HCT116 (cell line): ENCODE measurements around the gene HORMAD1. TPM values are rescaled to one million over a fixed set of nuclear protein-coding genes. Genes with fewer than 3 reads are reported as not detected.

Source experiments
- ATAC-seq: fragments of 200-7000 bp; cut with Tn5 transposase; 2 replicates; pipeline ENCODE4 v1.9.1; 2020; ENCODE audit warnings: mild to moderate bottlenecking, moderate library complexity
- BruUV-seq: library from RNA; stranded (reverse); fragments of 400-500 nt; replicated peaks from 2 replicates; lab custom pipeline; 2021; lab: Mats Ljungman, UMichigan
- CTCF ChIA-PET: fragments of 300-600 bp; sonication (Branson Sonifier 250); formaldehyde crosslinking; loops from one replicate; lab custom pipeline; 2021; ENCODE audit warnings: antibody characterized with exemption; lab: Charles Lee
- POLR2A ChIA-PET: fragments of 300-600, 350-600 bp; sonication (Branson Sonifier 250); formaldehyde crosslinking; loops from one replicate; lab custom pipeline; 2021; ENCODE audit warnings: antibody characterized with exemption; lab: Charles Lee
- RAD21 ChIA-PET, 2 experiments: fragments of 300-600 bp; sonication (Branson Sonifier 250); formaldehyde crosslinking; loops; one replicate each; lab custom pipeline; 2023; ENCODE audit warnings: low total read pairs in 2 of 2; ENCODE audit not compliant: uncharacterized antibody in 2 of 2, unreplicated experiment in 2 of 2, low non-redundant PET in 1 of 2; lab: Charles Lee
- DNase-seq: peaks from one replicate; pipeline ENCODE4 v3.0.0-alpha.2; 2010; ENCODE audit warnings: low read depth, low spot score
- H2AFZ ChIP-seq: fragments of 200-600 bp; shearing (Covaris generic), sonication (generic); 2 replicates; pipeline ENCODE4 v1.6.1; 2017; ENCODE audit warnings: low read depth, mixed run types, mixed read lengths, antibody characterized with exemption, low read length; ENCODE audit not compliant: poor library complexity, severe bottlenecking
- H3K27ac ChIP-seq: 2 replicates; pipeline ENCODE4 v1.5.1; 2012; ENCODE audit warnings: low read depth, low read length
- H3K27me3 ChIP-seq: fragments of 200-600 bp; sonication (generic); 2 replicates; pipeline ENCODE4 v1.6.1; 2016; ENCODE audit warnings: mixed run types, low read length, mixed read lengths; ENCODE audit not compliant: insufficient read depth
- H3K36me3 ChIP-seq, 2 experiments: fragments of 200-500 bp in 1 of 2; fragments of 200-600 bp in 1 of 2; sonication (Bioruptor generic) in 1 of 2; sonication (generic) in 1 of 2; 2 replicates each; pipeline versions ENCODE4 v1.5.1 to v1.6.1; 2014 to 2016; ENCODE audit warnings: low read length in 2 of 2, inconsistent platforms in 1 of 2, mixed read lengths in 1 of 2, mixed run types in 1 of 2; ENCODE audit not compliant: insufficient read depth in 2 of 2, control insufficient read depth in 1 of 2
- H3K4me1 ChIP-seq, 2 experiments: fragments of 200-600 bp in 1 of 2; sonication (generic) in 1 of 2; 2 replicates each; pipeline versions ENCODE4 v1.5.1 to v1.6.1; 2012 to 2017; ENCODE audit warnings: low read length in 2 of 2, inconsistent platforms in 1 of 2, mild to moderate bottlenecking in 1 of 2, mixed read lengths in 1 of 2, mixed run types in 1 of 2, moderate library complexity in 1 of 2; ENCODE audit not compliant: insufficient read depth in 2 of 2, control insufficient read depth in 1 of 2
- H3K4me2 ChIP-seq: fragments of 200-600 bp; sonication (generic); 2 replicates; pipeline ENCODE4 v1.6.1; 2017; ENCODE audit warnings: mixed run types, low read length, mixed read lengths
- H3K4me3 ChIP-seq, 2 experiments: fragments of 200-600 bp in 1 of 2; sonication (generic) in 1 of 2; replicated peaks in 1 of 2; 2 replicates each; pipeline ENCODE4 v1.5.1; 2011 to 2016; ENCODE audit warnings: low read length in 2 of 2, control low read depth in 1 of 2, low read depth in 1 of 2, mild to moderate bottlenecking in 1 of 2, mixed read lengths in 1 of 2, mixed run types in 1 of 2
- H3K79me2 ChIP-seq: fragments of 200-600 bp; sonication (generic); 2 replicates; pipeline ENCODE4 v1.6.1; 2017; ENCODE audit warnings: mild to moderate bottlenecking, mixed run types, low read length, moderate library complexity, mixed read lengths; ENCODE audit not compliant: insufficient read depth
- H3K9ac ChIP-seq: fragments of 200-600 bp; sonication (generic); 2 replicates; pipeline ENCODE4 v1.6.1; 2016; ENCODE audit warnings: low read length, mixed read lengths
- H3K9me2 ChIP-seq: fragments of 200-600 bp; sonication (generic), shearing (Covaris generic); 2 replicates; pipeline ENCODE4 v1.6.1; 2017; ENCODE audit warnings: mixed run types, mild to moderate bottlenecking, moderate library complexity; ENCODE audit not compliant: insufficient read depth
- H3K9me3 ChIP-seq, 2 experiments: fragments of 200-500 bp in 1 of 2; fragments of 200-600 bp in 1 of 2; sonication (Bioruptor generic) in 1 of 2; sonication (generic) in 1 of 2; 2 replicates each; pipeline ENCODE4 v1.6.1; 2014 to 2017; ENCODE audit warnings: low read length in 2 of 2, mixed read lengths in 2 of 2, inconsistent platforms in 1 of 2, low read depth in 1 of 2, mild to moderate bottlenecking in 1 of 2, mixed run types in 1 of 2, moderate library complexity in 1 of 2; ENCODE audit not compliant: control insufficient read depth in 1 of 2, insufficient read depth in 1 of 2
- H4K20me1 ChIP-seq: fragments of 200-600 bp; sonication (generic), shearing (Covaris generic); 2 replicates; pipeline ENCODE4 v1.6.1; 2017; ENCODE audit warnings: mixed run types, mild to moderate bottlenecking, moderate library complexity; ENCODE audit not compliant: insufficient read depth
- ATF3 ChIP-seq: IDR thresholded peaks from 2 replicates; pipeline ENCODE4 v1.6.1; 2012
- CEBPB ChIP-seq: IDR thresholded peaks from 2 replicates; pipeline ENCODE4 v1.6.1; 2012; ENCODE audit warnings: low read depth
- ELF1 ChIP-seq: IDR thresholded peaks from 2 replicates; pipeline ENCODE4 v1.6.1; 2012; ENCODE audit warnings: low read depth, borderline replicate concordance
- FOSL1 ChIP-seq: IDR thresholded peaks from 2 replicates; pipeline ENCODE4 v1.6.1; 2012; ENCODE audit warnings: low read depth
- RAD21 ChIP-seq: IDR thresholded peaks from 2 replicates; pipeline ENCODE4 v1.6.1; 2012; ENCODE audit warnings: low read depth, mild to moderate bottlenecking
- SIN3A ChIP-seq: IDR thresholded peaks from 2 replicates; pipeline ENCODE4 v1.6.1; 2012; ENCODE audit warnings: low read depth
- SP1 ChIP-seq: IDR thresholded peaks from 2 replicates; pipeline ENCODE4 v1.6.1; 2012; ENCODE audit warnings: low read depth
- SRF ChIP-seq: IDR thresholded peaks from 2 replicates; pipeline ENCODE4 v1.6.1; 2012; ENCODE audit warnings: low read depth
- TCF7L2 ChIP-seq: IDR thresholded peaks from 2 replicates; pipeline ENCODE4 v1.7.0; 2011; ENCODE audit warnings: borderline replicate concordance, inconsistent platforms; ENCODE audit not compliant: insufficient read depth, insufficient read length; ENCODE audit errors: extremely low read depth
- YY1 ChIP-seq: IDR thresholded peaks from 2 replicates; pipeline ENCODE4 v1.6.1; 2011; ENCODE audit warnings: low read length, low read depth, moderate library complexity, mild to moderate bottlenecking; ENCODE audit not compliant: insufficient replicate concordance; ENCODE audit errors: extremely low read depth
- ZFX ChIP-seq: fragments of 450-650 bp; IDR thresholded peaks from 2 replicates; pipeline ENCODE4 v1.6.1; 2017
- ZNF274 ChIP-seq: fragments of 200-500 bp; sonication (Bioruptor generic); IDR thresholded peaks from 2 replicates; pipeline ENCODE4 v1.6.1; 2014; ENCODE audit warnings: mild to moderate bottlenecking, low read depth, low read length, inconsistent platforms
- intact Hi-C: fragments of 100-400 bp; cut with micrococcal nuclease; formaldehyde crosslinking; loops from 2 replicates; pipeline ENCODE4 v1.10.0; 2022
- total RNA-seq: library from RNA; stranded (reverse); gene quantifications from one replicate; pipeline ENCODE4 v1.2.1, GENCODE V29; 2021; ENCODE audit not compliant: unreplicated experiment
- TF ChIP-seq, protein P1 (sequence below): IDR thresholded peaks from 2 replicates; pipeline ENCODE4 v1.6.1; 2012
- TF ChIP-seq, protein P2 (sequence below): IDR thresholded peaks from 2 replicates; pipeline ENCODE4 v1.6.1; 2012; ENCODE audit warnings: low read depth

HORMAD1 gene
- total RNA-seq, 1 experiment from 2014 or later = not detected

- no peak for ATAC-seq
- Histone ChIP-seq H3K9me3 (no peaks in the 10 kb centered on the region), H3K27me3 (no peaks in the 10 kb centered on the region), H2AFZ (no peak overlapping the region), H3K4me2 (no peak overlapping the region), H3K9me2 (no peaks in the 10 kb centered on the region)
- POLR2A ChIA-PET = no interaction called here
- RAD21 ChIA-PET = no interaction called here
- TF ChIP-seq RAD21 = no peak
- no peak for TF ChIP-seq ZNF274
- no peak for TF ChIP-seq TCF7L2
- TF ChIP-seq, all 23 proteins: peak for 0
- Histone ChIP-seq H3K27ac (no peak overlapping the region), H4K20me1 (no peaks in the 10 kb centered on the region), H3K4me3 (no peak overlapping the region), H3K79me2 (no peaks in the 10 kb centered on the region), H3K4me1 (no peaks in the 10 kb centered on the region), H3K36me3 (peaks cover 3 to 12% of the 10 kb centered on the region in 2 experiments; a peak in 2 of 4 replicates), H3K9ac (no peak overlapping the region)
- no TSS peak for BruUV-seq
- intact Hi-C loops = no loop called here
- DNase-seq = no peak
- CTCF ChIA-PET = no interaction called here
Observed at GRCh38 chr1:150663321-150663720, 57.4 kb downstream of the HORMAD1 start.

DNA sequence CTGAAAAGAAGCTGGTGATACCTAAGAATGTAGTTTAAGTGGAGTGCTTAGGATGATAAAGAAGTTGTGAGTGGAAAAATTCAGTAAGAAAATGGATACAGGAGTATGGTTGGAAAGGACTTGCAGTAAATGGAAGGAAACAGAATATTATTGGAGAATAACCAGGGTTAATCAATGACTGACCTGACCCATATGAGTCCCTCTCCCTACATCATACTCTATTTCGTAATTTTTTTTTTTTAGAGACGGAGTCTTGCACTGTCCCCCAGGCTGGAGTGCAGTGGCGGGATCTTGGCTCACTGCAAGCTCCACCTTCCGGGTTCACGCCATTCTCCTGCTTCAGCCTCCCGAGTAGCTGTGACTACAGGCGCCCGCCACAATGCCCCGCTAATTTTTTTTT is 57.9 kb downstream of the HORMAD1 start:
- H3K4me3 ChIP-seq = no peak overlapping the region
- no peaks in the 10 kb centered on the region for H4K20me1 ChIP-seq
- H3K9ac ChIP-seq = no peak overlapping the region
- intact Hi-C loops = no loop called here
- H3K27me3 ChIP-seq = no peaks in the 10 kb centered on the region
- H3K4me1 ChIP-seq = no peaks in the 10 kb centered on the region
- ChIA-PET POLR2A (no interaction called here), CTCF (no interaction called here), RAD21 (no interaction called here)
- ATAC-seq = no peak
- BruUV-seq = no TSS peak
- H3K36me3 ChIP-seq = peaks cover 3 to 12% of the 10 kb centered on the region in 2 experiments; a peak in 2 of 4 replicates
- no peaks in the 10 kb centered on the region for H3K9me3 ChIP-seq
- TF ChIP-seq RAD21 (no peak), SP1 (no peak), ZFX (no peak), SRF (no peak), ATF3 (no peak), ZNF274 (no peak), ELF1 (no peak), TCF7L2 (no peak), FOSL1 (no peak), CEBPB (no peak), SIN3A (no peak), YY1 (no peak)
- TF ChIP-seq, protein P1, sequence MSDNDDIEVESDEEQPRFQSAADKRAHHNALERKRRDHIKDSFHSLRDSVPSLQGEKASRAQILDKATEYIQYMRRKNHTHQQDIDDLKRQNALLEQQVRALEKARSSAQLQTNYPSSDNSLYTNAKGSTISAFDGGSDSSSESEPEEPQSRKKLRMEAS = no peak
- TF ChIP-seq, protein P2, sequence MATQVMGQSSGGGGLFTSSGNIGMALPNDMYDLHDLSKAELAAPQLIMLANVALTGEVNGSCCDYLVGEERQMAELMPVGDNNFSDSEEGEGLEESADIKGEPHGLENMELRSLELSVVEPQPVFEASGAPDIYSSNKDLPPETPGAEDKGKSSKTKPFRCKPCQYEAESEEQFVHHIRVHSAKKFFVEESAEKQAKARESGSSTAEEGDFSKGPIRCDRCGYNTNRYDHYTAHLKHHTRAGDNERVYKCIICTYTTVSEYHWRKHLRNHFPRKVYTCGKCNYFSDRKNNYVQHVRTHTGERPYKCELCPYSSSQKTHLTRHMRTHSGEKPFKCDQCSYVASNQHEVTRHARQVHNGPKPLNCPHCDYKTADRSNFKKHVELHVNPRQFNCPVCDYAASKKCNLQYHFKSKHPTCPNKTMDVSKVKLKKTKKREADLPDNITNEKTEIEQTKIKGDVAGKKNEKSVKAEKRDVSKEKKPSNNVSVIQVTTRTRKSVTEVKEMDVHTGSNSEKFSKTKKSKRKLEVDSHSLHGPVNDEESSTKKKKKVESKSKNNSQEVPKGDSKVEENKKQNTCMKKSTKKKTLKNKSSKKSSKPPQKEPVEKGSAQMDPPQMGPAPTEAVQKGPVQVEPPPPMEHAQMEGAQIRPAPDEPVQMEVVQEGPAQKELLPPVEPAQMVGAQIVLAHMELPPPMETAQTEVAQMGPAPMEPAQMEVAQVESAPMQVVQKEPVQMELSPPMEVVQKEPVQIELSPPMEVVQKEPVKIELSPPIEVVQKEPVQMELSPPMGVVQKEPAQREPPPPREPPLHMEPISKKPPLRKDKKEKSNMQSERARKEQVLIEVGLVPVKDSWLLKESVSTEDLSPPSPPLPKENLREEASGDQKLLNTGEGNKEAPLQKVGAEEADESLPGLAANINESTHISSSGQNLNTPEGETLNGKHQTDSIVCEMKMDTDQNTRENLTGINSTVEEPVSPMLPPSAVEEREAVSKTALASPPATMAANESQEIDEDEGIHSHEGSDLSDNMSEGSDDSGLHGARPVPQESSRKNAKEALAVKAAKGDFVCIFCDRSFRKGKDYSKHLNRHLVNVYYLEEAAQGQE = no peak
- H2AFZ ChIP-seq = no peak overlapping the region
- no peak overlapping the region for H3K4me2 ChIP-seq
- H3K9me2 ChIP-seq = no peaks in the 10 kb centered on the region
- H3K27ac ChIP-seq = no peak overlapping the region
- DNase-seq = no peak
- H3K79me2 ChIP-seq = no peaks in the 10 kb centered on the region
